ENCODE data around the gene CCZ1B.
"Not testable (repeated sequence)": the region's sequence is repeated elsewhere in the genome, so short reads cannot be mapped to it uniquely, and the experiment has no call there.

Gene CCZ1B

GRCh38 chr7:6833636-6834035, 7.6 kb upstream of the CCZ1B start:
- intact Hi-C loops (cut with DNase I) = no loop called here
- no peak for DNase-seq

GRCh38 chr7:6831018-6831725, 5.1 kb upstream of the CCZ1B start:
- peak in 1 of 10 donors; percentile 51 for DNase-seq
- intact Hi-C loops (cut with DNase I) = no loop called here

- intact Hi-C loops (cut with DNase I) = not testable (repeated sequence)
Observed at GRCh38 chr7:6830026-6830425, 4.0 kb upstream of the CCZ1B start.

GRCh38 chr7:6829616-6830015, 3.5 kb upstream of the CCZ1B start:
- DNase-seq; intact Hi-C loops (cut with DNase I): not testable (repeated sequence)

More at GRCh38 chr7:6830026-6830425, 4.0 kb upstream of the CCZ1B start:
- DNase-seq = not testable (repeated sequence)

GRCh38 chr7:6827180-6827579, 1.1 kb upstream of the CCZ1B start:
- intact Hi-C loops (cut with DNase I) = not testable (repeated sequence)

GRCh38 chr7:6825236-6826125, 594 bp downstream of the CCZ1B start:
- DNase-seq = not testable (repeated sequence)

More at GRCh38 chr7:6827180-6827579, 1.1 kb upstream of the CCZ1B start:
- DNase-seq = peak in 1 of 10 donors; percentile 24

GRCh38 chr7:6821622-6822021, 4.5 kb downstream of the CCZ1B start:
- DNase-seq = peak in 1 of 10 donors; percentile 34
- intact Hi-C loops (cut with DNase I) = not testable (repeated sequence)

More at GRCh38 chr7:6825236-6826125, 594 bp downstream of the CCZ1B start:
- intact Hi-C loops (cut with DNase I) = not testable (repeated sequence)

GRCh38 chr7:6815470-6815869, 10.6 kb downstream of the CCZ1B start:
- DNase-seq; intact Hi-C loops (cut with DNase I): not testable (repeated sequence)

GRCh38 chr7:6813011-6813410, 13.1 kb downstream of the CCZ1B start:
- DNase-seq = peak in 1 of 10 donors; percentile 6

GRCh38 chr7:6807959-6808358, 18.1 kb downstream of the CCZ1B start:
- intact Hi-C loops (cut with DNase I); DNase-seq: not testable (repeated sequence)

More at GRCh38 chr7:6813011-6813410, 13.1 kb downstream of the CCZ1B start:
- intact Hi-C loops (cut with DNase I) = not testable (repeated sequence)

- DNase-seq; intact Hi-C loops (cut with DNase I): not testable (repeated sequence)
Observed at GRCh38 chr7:6807393-6807918, 18.6 kb downstream of the CCZ1B start.

- DNase-seq; intact Hi-C loops (cut with DNase I): not testable (repeated sequence)
Observed at GRCh38 chr7:6800331-6800730, 25.7 kb downstream of the CCZ1B start.

- intact Hi-C loops (cut with DNase I); DNase-seq: not testable (repeated sequence)
Observed at GRCh38 chr7:6799887-6800286, 26.2 kb downstream of the CCZ1B start.

GRCh38 chr7:6798047-6798446, 28.0 kb downstream of the CCZ1B start:
- DNase-seq; intact Hi-C loops (cut with DNase I): not testable (repeated sequence)

GRCh38 chr7:6797218-6797617, 28.9 kb downstream of the CCZ1B start:
- intact Hi-C loops (cut with DNase I); DNase-seq: not testable (repeated sequence)

GRCh38 chr7:6794276-6794675, 31.8 kb downstream of the CCZ1B start:
- intact Hi-C loops (cut with DNase I); DNase-seq: not testable (repeated sequence)

- not testable (repeated sequence) for DNase-seq
Observed at GRCh38 chr7:6792113-6792872, 33.8 kb downstream of the CCZ1B start.

GRCh38 chr7:6789353-6789752, 36.7 kb downstream of the CCZ1B start:
- intact Hi-C loops (cut with DNase I); DNase-seq: not testable (repeated sequence)

More at GRCh38 chr7:6792113-6792872, 33.8 kb downstream of the CCZ1B start:
- intact Hi-C loops (cut with DNase I) = not testable (repeated sequence)

GRCh38 chr7:6781581-6781980, 44.5 kb downstream of the CCZ1B start:
- intact Hi-C loops (cut with DNase I) = not testable (repeated sequence)
- peak in 2 of 10 donors; percentile 50 to 72 for DNase-seq

- intact Hi-C loops (cut with DNase I) = not testable (repeated sequence)
- DNase-seq = peak in 1 of 10 donors; percentile 19
Observed at GRCh38 chr7:6761186-6761585, 64.9 kb downstream of the CCZ1B start.
